ENCODE results near the gene BRD7.

BRD7 gene

GRCh38 chr16:50288026-50288425 lies 80.8 kb downstream of the BRD7 start:
- no peak for DNase-seq

- no peak for DNase-seq
Measured at GRCh38 chr16:50286681-50287080, 82.1 kb downstream of the BRD7 start.

GRCh38 chr16:50285406-50286003 lies 83.3 kb downstream of the BRD7 start:
- no peak for DNase-seq

GRCh38 chr16:50284131-50284911 lies 84.5 kb downstream of the BRD7 start:
- DNase-seq, result no peak

- DNase-seq, result no peak
Measured at GRCh38 chr16:50282955-50283631, 85.7 kb downstream of the BRD7 start.

GRCh38 chr16:50282010-50282538 lies 86.7 kb downstream of the BRD7 start:
- peak; percentile 86 for DNase-seq

- no peak for DNase-seq
Measured at GRCh38 chr16:50281391-50282009, 87.3 kb downstream of the BRD7 start.

GRCh38 chr16:50280932-50281331 lies 87.9 kb downstream of the BRD7 start:
- no peak for DNase-seq

- no peak for DNase-seq
Measured at GRCh38 chr16:50279504-50279865, 89.3 kb downstream of the BRD7 start.

- DNase-seq, result no peak
Measured at GRCh38 chr16:50278251-50278650, 90.5 kb downstream of the BRD7 start.

- DNase-seq, result no peak
Measured at GRCh38 chr16:50276801-50277555, 91.8 kb downstream of the BRD7 start.

GRCh38 chr16:50276326-50276640 lies 92.5 kb downstream of the BRD7 start:
- no peak for DNase-seq

GRCh38 chr16:50275428-50276325 lies 93.1 kb downstream of the BRD7 start:
- DNase-seq, result no peak

GRCh38 chr16:50275098-50275415 lies 93.7 kb downstream of the BRD7 start:
- no peak for DNase-seq

GRCh38 chr16:50274326-50275097 lies 94.3 kb downstream of the BRD7 start:
- DNase-seq, result no peak

- no peak for DNase-seq
Measured at GRCh38 chr16:50273888-50274325, 94.9 kb downstream of the BRD7 start.

- no peak for DNase-seq
Measured at GRCh38 chr16:50273382-50273690, 95.5 kb downstream of the BRD7 start.

- no peak for DNase-seq
Measured at GRCh38 chr16:50272687-50273381, 96.0 kb downstream of the BRD7 start.

GRCh38 chr16:50272111-50272571 lies 96.6 kb downstream of the BRD7 start:
- DNase-seq, result no peak

All from femur (tissue), 1 donor.